ENCODE data around the gene RIMBP2.

The RIMBP2 gene

DNA sequence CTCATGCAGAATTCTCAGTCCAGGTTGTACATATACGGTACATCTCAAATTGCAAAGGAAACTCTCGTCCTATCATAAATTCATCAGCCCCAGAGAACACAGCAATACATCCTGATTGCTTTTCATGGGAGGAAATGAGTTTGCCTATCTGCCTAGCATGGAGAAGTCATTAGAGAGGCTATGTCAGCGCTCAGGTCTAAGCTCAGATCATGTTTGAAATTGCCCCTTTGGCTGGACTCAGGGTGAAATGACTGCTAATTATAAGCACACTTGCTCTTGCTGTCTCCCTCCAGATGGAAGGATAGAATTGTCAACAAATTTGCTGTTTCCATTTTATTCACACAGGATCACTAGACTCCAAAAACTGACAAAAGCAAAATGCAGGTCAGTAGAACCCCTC is 178.4 kb downstream of the RIMBP2 start:
- H3K27ac ChIP-seq: no peak overlapping the region
- TF ChIP-seq ZFX (IDR thresholded peaks at IDR 0.05; ENCODE audit: borderline replicate concordance): no peak
- TF ChIP-seq CTCF (IDR thresholded peaks at IDR 0.05): no peak

DNA sequence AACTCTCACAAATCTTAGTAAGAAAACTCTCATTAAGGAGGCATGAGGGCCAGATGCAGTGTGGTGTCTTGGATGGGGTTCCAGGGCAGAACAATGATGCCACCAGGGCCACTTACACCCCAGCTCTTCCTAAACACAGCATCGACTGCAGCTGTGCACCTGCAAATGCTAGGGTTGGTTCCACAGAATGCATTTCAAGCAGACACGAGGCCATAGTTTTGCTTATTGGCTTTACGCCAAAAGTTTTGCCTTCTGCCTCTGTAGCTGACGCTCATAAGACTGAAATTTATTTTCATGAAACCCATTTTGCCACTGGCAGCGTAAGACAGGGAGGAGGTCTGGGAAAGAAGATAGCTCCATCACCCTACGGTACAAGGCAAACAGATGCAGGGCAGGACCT is 179.0 kb downstream of the RIMBP2 start:
- no peak overlapping the region for H3K27ac ChIP-seq
- TF ChIP-seq ZFX (IDR thresholded peaks at IDR 0.05; ENCODE audit: borderline replicate concordance): no peak
- no peak for TF ChIP-seq CTCF (IDR thresholded peaks at IDR 0.05)

- no peak overlapping the region for H3K27ac ChIP-seq
- TF ChIP-seq ZFX (IDR thresholded peaks at IDR 0.05; ENCODE audit: borderline replicate concordance) (no peak), CTCF (IDR thresholded peaks at IDR 0.05) (no peak)
Measured at GRCh38 chr12:130530429-130530828, 185.7 kb downstream of the RIMBP2 start.

DNA sequence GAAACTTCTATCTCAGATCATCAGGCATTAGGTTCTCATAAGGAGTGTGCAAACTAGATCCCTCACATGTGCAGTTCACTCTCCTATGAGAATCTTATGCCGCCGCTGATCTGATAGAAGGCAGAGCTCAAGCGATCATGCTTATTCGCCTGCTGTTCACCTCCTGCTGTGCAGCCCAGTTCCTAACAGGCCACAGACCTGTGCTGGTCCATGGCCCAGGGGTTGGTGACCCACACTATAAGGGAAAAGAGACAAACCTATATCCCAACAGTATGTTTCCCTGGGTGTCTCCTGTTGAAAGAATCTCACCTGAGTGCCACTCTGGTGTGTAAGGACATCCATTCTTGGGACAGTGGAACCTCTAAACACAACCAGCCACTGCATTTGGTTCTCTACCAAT is 186.3 kb downstream of the RIMBP2 start:
- TF ChIP-seq CTCF (IDR thresholded peaks at IDR 0.05) (no peak), ZFX (IDR thresholded peaks at IDR 0.05; ENCODE audit: borderline replicate concordance) (no peak)
- H3K27ac ChIP-seq: no peak overlapping the region

- no peak overlapping the region for H3K27ac ChIP-seq
- no peak for TF ChIP-seq ZFX (IDR thresholded peaks at IDR 0.05; ENCODE audit: borderline replicate concordance)
- TF ChIP-seq CTCF (IDR thresholded peaks at IDR 0.05): no peak
Measured at GRCh38 chr12:130527239-130527638, 188.9 kb downstream of the RIMBP2 start.

DNA sequence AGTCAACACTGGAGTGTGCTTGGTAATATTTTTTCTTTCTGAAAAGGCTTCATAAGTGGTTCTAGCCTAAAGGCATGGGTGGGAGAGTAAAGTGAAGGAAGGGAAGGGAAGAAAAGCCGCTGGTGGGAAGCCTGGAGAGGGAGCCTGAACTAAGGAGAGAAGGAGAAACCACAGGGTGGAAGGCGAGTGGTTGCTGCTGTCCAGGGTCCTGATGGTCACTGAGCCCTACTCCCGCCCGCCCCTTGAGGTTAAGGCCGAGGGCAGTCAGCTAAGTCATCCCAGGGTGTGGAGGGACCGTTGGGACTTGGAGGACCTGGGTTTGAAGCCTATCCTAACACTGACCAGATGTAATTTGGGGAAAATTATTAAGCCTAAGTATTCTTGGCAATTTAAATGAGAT is 189.3 kb downstream of the RIMBP2 start:
- H3K27ac ChIP-seq: no peak overlapping the region
- no peak for TF ChIP-seq CTCF (IDR thresholded peaks at IDR 0.05)
- TF ChIP-seq ZFX (IDR thresholded peaks at IDR 0.05; ENCODE audit: borderline replicate concordance): no peak

DNA sequence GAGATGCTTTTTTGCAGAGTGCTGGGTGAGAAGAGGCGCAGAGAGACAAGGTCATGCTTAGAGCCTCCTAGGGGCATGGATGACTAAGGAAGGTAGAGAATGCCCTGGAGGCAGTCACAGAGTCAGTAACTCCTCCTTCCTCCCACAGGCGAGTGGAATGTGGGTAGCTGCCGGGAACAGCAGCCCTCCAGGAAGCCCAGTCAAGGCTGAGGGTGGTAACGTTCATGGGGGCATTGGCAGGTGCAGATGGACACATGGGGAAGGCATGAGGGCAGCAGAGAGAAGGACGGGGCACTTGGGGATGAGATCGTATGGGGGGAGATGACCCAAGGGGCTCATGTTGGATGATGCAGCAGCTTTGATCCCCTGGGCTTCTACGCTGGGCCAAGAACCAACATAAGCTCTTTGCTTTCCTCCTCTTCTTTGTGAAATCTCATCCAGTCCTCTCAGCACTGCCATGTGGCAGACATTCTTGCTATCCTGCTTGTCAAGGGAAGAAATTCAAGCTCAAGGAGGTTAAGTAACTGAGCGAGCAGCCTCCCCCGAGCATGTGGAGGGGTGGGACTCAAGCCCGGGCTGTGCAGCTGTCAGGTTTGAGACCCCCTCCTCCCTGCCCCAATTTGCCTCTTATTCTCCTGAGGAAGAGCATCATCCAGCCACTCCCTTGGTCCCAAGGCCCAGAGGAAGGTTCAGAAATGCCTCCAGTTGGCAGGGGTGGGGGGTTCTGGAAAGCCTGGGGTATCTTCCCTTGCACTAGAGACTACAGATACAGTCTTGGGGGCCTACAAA is 190.5 kb downstream of the RIMBP2 start:
- no peak overlapping the region for H3K27ac ChIP-seq
- no peak for TF ChIP-seq CTCF (IDR thresholded peaks at IDR 0.05)
- no peak for TF ChIP-seq ZFX (IDR thresholded peaks at IDR 0.05; ENCODE audit: borderline replicate concordance)
